Measurements from ENCODE around the gene MAL.

MAL gene

DNA sequence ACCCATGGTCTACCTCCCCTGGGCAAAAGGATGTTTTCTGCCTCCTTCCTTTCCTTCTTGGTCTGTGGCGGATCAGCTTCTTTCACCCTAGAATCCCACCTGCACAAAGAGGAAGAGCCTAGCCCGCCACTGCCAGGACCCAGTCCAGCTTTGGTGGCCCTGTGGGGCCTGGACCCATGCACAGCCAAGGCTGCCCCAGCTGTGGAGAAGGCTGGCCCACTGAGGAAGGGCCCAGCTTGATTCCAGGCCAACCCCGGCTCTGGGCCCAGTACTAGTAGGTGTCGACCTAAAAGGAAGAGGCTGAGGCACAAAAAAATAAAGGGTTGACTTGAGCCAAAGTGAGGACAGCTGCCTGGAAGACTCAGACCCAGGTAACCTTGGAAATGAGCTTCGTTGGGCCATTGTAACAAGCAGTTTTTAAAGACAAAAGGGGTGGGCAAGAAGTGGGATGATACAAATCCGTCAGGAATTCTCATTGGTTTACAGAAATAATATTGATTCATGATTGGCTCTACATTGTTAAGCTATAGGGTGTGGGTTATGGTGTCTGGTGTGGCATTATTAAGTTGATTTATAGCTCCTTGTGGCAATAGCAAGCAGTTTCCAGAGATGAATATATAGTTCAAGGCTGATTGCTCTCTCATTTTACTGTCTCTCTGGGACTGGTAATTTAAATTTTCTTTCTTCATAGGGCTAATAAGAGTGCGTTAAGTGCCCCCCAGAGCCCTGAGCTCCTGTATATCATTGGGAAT lies 29.8 kb upstream of the MAL start:
- DNase-seq = no peak

DNA sequence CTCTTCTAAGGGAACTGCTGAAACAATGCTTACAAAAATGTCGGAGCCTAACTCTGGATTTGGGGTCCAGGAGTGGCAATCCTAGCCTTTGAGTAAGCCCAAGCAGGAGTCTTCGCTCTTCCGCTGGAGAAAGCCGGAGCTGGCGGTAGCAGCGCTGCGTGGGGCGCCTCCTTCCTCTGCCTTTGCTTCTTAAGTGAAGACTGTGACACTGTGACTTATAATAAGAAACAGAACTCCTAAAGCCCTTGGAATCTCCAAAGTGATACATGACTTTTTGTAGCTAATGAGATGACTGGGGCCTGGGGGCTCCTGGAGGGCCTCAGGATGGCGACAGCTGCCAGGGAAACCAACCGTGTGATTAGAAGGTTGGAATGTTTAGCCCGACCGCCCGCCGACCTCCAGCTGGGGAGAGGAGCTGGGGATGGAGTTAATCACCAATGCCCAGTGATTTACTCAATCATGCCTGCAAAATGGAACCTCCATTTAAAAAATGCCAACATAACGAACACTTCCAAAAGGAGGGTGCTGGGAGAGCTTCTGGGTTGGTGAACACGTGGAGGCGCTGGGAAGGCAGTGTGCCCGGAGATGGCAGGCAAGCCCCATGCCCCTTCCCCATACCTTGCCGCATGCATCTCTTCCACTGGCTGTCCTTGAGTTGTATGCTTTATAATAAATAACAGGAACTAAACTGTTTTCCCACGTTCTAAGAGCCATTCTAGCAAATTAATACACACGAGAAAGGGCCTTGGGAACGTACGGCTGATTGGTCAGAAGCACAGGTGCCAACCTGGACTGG lies 29.0 kb upstream of the MAL start:
- DNase-seq = peak; percentile 68

DNA sequence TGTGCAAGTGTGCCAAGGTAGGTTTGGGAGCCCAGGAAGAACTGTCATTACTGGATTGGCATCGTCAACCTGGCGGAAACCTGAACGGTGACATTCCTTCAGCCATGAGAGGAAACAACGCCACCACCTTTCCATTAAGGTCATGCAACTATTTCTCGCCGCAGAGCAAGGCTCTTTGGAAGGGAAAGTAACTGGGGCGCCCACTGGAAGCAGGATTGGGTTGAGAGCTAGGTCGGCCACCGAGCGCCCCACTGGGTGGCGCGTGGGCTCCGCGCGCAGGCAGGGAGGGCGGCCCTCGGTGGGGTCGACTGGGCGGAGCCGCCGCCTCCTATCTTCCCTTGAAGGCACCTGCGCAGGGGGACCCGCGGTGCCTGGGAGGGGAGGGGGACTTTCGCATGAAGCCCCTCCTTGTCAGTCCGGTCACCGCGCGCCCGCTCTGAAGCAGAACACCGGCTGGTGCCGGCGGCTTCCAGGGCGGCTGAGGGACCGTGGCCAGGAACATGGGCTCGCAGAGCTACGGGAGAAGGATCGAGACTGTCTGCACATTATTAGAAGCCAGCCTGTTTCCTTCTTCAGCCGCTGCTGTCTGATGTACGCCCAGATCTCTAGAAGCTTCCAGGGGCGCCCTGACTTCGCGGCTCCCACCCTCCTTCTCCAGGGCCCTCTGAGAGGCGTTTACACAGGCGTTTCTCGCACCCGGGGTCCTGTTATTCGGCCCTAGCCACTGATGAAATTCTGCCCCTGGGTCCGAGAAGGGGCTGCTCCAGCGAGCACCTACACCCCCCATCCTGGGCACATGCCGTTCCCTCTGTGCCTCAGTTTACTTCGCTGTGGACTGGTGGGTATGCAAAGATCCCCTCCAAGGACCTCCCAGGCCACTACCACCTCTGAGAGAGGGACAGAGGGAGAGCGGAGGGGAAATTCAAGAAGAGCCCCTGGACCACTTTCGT lies 27.3 kb upstream of the MAL start:
- peak; percentile 69 for DNase-seq

DNA sequence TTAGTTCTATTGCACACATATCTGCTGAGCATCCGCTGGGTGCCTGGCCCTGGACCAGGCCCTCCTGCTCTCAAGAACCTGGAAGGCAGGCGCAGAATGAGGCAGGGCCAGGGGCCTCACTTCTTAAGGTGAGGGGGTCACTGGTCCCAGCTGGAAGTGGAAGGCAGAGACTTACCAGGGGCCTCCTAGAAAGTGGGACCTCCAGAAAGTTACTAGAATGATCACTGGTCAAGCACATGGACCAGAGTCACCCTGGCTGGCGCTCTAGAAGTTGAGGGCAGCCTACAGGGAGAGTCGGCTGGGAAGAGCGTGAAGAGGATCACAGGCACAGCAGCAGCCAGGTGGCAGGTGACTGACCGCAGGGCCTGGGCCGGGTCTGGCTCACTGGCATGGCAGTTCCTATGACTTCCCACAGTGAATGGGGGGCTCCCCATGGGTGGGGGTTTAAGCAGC lies 26.1 kb upstream of the MAL start:
- no peak for DNase-seq

DNA sequence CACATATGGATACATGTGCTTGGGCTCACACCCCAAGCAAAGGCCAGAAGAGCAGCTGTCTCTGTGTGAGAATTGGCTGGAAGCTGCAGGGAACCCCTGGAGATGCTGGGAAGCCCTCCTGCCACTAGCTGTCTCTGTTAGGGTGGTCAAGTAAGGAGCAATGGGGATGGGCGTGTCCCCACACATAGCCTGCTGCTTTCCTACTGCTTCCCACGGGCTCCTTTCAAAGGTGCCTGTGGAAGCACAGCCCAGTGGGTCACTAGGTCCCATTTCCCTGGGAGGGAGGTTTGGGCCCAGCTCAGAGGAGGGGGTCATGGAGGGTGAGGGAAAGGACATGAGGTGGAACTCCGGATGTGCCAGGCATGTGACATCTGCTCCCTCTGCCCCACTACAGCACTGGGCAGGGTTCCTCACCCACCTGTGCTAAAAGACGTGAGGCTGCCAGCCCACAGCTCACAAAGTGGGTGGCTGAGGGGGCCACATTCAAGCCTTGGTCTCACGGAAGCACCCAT lies 24.4 kb upstream of the MAL start:
- DNase-seq = no peak

DNA sequence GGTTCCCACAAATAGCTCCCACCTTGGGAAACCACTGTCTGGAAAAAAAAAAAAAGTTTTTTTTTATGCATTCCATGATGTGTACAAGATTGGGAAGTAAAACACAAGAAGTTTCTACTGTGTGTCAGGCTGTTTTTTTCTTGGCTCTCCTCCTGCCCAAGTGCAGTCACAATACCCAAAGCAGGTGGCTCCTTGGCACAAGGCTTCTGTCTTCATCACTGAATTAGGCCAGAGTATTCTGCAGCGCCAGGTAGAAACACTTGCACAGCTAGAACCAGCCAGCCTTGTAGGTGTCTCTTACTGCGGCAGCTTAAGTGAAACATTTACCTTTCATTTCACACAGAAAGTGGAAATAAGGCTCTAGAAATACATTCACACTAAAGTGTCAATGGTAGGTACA lies 23.8 kb upstream of the MAL start:
- no peak for DNase-seq

DNA sequence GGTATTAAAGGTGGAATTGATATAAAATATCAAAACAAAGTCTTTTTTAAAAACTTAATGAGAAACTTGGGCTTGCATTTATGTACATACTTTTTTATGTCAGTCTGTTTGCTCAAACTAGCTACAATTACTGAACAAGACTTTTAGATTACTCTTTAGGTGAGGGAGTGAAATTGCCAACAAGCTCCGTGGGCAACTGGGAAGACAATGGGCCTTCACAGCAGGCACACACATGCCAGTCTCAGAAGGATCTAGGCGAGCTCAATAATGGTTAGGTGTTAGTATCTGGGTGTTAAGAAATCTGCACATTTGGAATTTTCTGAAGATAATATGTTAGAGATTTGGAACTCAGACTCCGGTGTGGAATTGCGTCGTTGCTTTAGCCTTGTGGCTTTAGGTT lies 23.0 kb upstream of the MAL start:
- no peak for DNase-seq

DNA sequence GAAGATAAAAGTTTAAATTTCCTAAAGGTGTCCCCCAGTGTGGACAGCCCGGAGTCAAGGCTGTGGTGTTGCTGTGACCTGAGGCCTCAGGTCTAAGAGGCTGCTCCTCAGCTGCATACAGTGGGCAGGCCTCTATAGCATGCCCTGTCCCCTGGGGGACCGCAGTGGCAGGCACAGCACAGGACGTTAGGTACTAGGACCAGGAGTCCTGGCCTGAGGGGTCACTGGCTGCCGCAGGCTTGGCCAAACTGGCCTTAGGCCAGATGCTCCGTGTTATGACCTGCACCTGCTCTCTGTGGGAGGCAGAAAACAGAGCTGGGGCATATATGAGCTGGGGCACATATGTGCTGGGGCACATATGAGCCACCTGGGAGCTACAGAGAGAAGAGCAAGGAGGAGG lies 21.2 kb upstream of the MAL start:
- no peak for DNase-seq

DNA sequence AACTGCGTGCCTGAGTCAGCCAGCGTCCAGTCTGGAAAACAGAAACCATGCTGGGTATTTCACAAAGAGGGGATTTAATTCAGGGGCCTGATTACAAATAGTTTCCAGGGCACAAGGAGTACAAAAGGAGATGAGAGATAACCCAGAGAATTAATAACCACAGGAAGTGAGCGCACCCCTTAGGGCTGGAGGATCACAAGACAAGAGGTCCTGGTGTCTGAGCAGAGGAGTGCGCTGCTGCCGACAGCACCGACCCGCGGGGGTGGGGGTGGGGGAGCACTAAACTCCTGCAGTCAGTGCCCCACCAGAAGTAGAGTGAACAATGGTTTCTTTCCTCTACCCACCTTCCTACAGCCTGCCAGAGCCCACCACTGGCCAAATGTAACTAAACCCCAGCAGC lies 20.8 kb upstream of the MAL start:
- no peak for DNase-seq

DNA sequence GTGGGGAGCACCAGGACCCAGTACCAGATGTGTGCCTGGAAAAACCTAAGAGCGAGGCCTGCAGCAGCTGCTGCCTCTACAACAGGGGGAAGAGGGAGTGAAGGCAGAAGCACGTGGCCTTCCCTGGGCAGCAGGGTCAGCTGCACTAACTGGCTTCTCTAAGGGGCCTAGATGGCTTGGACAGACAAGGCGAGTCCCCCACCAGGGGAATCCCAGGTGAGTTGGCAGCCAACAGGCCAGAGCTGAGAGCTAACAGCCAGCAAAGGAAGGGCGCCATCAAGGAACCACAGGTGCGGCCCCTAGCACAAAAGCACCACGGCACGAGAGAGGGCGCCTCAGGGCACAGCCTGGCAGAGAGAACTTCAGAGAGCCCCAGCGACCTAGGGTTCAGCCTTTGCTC lies 19.8 kb upstream of the MAL start:
- no peak for DNase-seq

DNA sequence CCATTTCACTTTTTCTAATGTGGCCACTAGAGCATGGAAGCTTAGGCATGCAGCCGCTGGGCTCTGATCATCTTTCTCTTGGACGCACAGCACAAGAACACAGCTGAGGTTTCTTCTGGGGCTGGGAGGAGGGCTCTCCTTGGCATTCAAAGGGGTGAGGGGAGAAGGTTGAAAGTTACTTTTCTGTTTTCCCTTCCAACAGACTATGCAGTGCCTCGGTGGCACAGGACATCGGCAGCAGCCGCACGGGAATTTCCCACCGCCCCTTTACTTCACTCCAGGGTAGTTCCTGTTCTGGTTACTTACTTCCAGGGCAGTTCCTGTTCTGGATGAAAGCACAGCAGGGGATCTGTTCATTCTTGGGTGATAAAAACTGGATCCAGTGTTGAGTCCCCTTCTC lies 18.9 kb upstream of the MAL start:
- DNase-seq = peak; percentile 53

DNA sequence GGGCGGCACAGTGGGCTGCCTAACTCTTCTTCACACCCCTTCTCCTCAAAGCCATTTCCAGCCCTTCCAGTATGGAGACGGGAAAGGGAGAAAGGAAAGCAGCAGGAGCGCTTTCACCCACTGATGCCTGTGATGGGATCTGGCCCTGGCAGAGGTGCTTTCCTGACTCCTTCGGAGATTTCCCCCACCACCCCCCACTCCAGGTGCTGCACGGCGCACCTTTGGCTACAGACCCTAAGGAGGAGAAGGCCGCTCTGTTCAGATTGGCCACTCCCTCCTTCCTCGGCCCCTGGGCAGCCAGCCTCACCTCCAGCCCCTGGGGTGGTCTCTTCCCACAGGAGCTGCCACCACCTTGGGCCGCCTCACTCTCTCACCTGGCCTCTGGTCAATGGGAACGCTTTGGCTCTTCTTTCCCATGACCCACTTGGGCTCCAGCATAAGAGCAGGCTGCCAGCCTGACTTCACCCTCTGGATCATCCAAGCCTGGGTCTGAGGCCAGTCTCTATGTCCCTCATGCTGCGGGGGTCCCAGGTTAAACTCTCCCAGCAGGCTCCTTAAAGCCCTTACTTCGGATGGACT lies 18.4 kb upstream of the MAL start:
- no peak for DNase-seq

DNA sequence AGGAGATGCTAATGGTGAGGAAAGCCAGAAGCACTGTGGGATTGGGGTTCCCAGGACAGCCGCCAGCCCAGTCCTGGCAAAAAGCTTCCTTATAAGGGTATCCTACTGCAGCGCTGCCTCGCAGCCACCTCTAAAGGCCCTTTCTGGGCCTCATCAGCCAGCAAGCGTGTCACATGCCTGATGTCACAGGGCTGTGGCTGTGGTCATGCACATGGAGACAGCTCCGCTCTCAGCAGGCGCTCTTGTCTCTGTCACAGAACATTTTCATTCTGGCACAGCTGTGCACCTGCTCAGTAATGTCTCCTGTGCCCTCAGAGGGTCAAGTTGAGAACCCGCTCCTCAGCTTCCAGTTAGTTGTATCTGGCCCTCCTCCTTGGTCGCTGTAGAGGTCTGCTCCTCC lies 17.7 kb upstream of the MAL start:
- no peak for DNase-seq

DNA sequence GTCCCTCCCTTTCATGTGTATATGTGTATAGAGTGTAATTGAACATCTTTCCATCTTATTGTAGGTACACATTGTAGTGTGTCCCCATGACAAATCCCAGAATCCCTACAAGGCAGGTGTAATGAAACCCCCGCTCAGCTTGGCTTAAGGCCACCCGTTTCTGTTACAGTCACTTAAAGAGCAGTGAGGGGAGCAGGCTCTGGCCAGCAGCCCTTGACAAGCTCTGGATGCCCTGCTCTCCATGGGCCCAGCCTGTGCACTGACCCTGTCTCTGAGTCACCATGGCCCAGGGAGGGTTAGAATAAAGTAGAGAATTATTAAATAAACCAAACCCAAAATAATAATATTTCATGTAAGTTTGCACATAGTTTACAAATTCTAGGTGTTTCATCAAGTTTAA lies 17.2 kb upstream of the MAL start:
- peak; percentile 53 for DNase-seq

DNA sequence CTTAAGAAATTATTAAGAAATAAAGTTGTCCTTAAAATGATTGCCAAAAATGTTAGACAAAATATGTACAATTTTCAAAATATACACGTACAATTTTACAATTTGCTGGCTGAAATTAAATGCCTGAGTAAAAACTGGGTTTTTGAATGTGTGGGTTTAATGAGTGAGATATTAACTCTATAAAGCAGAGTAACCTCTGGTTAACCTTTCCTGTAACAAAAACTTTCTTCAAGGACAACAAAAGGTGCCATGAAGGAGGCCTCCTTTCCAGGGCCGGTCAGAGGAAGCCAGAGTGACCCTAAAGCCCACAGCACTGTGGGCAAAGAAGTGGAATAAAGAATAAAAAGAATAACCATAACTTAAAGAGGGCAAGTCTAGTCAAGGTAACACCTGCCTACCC lies 16.5 kb upstream of the MAL start:
- no peak for DNase-seq

DNA sequence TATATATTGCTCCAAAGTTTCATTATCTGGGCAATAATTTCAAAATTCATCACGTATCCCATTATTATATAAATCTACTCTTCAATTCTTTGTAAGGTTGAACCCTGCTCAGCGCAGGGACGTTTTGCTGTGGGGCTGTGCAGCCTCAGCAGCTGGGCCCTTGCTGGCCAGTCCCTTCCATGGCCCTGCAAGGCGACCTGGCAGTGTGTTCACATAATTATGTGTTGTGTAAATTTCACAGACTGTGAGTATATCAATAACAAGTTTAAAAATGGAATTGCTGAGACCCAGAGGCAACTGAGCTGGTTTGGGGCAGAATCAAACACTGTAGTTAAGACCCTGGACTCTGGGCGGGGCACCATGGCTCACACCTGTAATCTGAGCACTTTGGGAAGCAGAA lies 16.1 kb upstream of the MAL start:
- DNase-seq = peak; percentile 36

DNA sequence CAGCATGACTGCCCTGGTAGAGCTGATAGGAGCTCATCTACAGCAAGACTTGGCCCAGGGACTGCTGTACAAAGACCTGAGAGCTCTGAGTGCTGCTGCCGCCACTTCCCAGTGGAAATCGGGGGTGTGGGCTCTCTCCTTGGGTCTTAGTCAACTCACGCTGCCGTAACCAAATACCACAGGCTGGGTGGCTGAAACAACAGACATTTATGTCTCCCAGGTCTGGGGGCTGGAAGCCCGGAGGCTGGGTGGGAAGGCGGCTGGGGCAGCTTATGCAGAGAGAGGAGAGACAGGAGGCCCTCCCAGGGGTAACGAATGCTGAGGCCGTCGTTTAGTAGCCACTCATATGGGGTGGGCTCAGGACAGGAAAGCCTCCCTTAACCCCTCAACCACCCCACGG lies 15.4 kb upstream of the MAL start:
- DNase-seq = peak; percentile 51

DNA sequence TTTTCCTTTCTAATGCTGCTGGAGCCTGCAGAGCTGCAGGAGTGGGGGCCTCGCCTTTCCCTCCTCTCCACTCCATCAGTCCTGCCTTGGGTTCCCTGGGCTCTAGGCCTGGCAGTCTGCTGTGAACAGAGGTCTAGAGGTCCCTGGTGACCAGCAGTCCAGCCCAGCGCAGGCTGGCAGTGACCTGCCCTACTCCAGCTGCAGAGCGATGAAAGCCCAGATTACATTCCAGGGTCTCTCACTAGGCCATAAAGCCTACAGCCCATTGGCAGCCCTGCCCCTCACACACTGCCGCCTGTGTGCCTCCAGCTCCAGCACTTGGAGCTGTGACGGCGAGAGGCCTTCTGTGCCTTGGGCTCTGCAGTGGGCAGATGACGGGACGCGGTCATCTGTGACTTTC lies 14.8 kb upstream of the MAL start:
- DNase-seq = peak; percentile 49

DNA sequence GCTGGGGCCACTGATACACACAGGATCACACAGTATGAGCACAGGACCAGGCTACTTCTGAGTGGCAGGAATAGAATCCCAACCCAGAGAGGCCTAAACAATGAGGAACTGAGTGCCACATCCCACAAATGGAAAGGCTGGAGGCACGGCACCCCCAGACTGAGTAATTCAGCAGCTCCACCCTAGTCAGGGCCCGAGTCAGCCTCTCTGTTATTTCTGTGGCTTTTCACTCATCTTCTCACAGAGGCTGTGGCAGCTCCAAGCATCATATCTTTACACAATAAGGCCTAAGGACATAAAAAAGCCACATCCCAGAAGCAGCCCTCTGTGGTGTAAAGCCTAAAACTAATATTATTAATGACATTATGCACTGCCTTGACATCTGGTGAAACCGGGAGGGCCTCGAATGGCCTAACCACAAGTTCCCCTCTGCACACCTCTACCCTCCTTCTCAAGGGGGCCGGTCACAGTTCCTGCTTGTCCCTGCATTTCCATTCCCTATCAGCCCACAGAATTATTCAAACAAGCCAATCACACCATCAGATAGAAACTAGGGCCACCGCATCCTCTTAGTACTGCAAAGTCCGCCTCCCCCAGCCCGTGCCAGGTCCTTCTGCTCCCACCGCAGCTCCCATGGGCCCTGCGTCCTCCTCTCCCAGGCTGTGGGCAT lies 12.5 kb upstream of the MAL start:
- DNase-seq = no peak

DNA sequence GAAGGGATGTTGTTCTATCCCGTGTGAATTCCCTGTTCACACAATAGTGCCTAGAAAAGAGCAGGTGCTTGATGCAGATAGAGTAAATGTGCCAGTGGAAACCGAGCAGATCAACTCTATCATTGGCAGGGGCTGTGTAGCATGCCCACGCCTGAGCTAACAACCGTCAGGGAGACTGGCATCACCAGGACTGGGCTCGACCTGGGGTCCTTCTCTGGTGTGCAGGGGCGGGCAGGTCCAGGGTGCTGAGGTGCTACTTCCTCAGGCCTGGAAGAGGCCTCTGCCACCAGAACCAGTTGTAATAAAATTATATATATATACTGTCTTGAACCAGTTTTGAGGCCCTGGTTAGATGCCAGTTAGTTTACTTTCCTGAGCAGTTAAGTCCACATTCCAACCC lies 11.8 kb upstream of the MAL start:
- DNase-seq = no peak

DNA sequence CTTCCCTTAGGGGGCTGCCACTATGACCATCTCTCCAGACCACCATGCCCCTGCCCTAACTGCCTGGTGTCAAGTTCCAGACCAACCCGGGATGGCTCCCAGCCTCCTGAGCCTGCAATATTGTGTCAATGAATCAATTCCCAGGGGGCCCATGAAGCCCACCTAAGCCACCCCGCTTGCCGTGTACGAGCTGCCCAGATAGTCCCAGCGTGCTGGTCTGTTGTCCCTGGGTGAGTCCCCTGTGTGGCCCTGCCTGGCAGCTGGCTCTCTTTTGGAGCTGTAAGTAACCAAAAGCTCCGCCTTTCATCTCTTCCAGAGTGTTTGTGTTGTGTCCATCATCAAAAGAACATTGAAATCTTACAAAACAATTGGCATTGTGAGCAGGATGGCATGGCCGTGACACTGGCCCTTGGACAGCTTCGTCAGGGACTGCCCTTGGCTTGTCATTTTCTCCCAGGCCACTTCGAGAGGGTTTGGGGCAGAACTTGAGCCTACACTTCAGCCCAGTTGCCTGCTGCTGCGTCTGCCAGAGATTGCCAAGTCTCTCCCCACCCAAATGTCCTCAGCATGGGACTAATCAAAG lies 11.3 kb upstream of the MAL start:
- no peak for DNase-seq

All from right kidney (tissue), 1 donor.